D721Med (cell line): ENCODE results near the gene TMEM121.

Source experiments
- DNase-seq: peaks from one replicate; pipeline ENCODE4 v3.0.0; 2011; ENCODE audit warnings: low spot score; ENCODE audit not compliant: insufficient read length
- FAIRE-seq: peaks from 2 replicates; lab custom pipeline; 2011; peaks lifted over from hg19 to GRCh38; lab: Jason Lieb, UNC
- CTCF ChIP-seq: IDR thresholded peaks from 2 replicates; pipeline ENCODE4 v1.5.1; 2012; ENCODE audit warnings: mild to moderate bottlenecking, control low read depth; ENCODE audit not compliant: insufficient read depth; ENCODE audit errors: missing control alignments

Gene TMEM121

GRCh38 chr14:105487986-105488777 lies 38.2 kb upstream of the TMEM121 start:
- DNase-seq (no peak), FAIRE-seq (no peak)
- no peak for TF ChIP-seq CTCF

GRCh38 chr14:105488781-105489541 lies 37.4 kb upstream of the TMEM121 start:
- FAIRE-seq = no peak
- DNase-seq = no peak
- no peak for TF ChIP-seq CTCF

GRCh38 chr14:105489542-105490266 lies 36.7 kb upstream of the TMEM121 start:
- no peak for FAIRE-seq
- no peak for DNase-seq
- TF ChIP-seq CTCF = peak; percentile 55

- FAIRE-seq = no peak
These were observed 36.2 kb upstream of the TMEM121 start for GRCh38 chr14:105490267-105490571.

GRCh38 chr14:105490572-105491365 lies 35.6 kb upstream of the TMEM121 start, which contains the start of gene TEDC1:
TEDC1 (plus strand) TSS chr14:105491246; CDS start chr14:105491376, 130 bp downstream.
- DNase-seq (peak; percentile 95), FAIRE-seq (peak; percentile 73)
- TF ChIP-seq CTCF = peak; percentile 69

More at GRCh38 chr14:105490267-105490571, 36.2 kb upstream of the TMEM121 start:
- TF ChIP-seq CTCF = no peak
- no peak for DNase-seq

- TF ChIP-seq CTCF = no peak
- FAIRE-seq = no peak
- DNase-seq = no peak
These were observed 34.9 kb upstream of the TMEM121 start for GRCh38 chr14:105491366-105491973.
